Endothelial cell of hepatic sinusoid (primary cell): ENCODE data around the gene TAS2R3.
"Not testable (repeated sequence)": the region's sequence is repeated elsewhere in the genome, so short reads cannot be mapped to it uniquely, and the experiment has no call there.

Experiments used
- in situ Hi-C: cut with HindIII; loops from 2 replicates; pipeline ENCODE4 v1.10.0; 2017; ENCODE audit warnings: low sequenced_read_pairs

The TAS2R3 gene, protein sequence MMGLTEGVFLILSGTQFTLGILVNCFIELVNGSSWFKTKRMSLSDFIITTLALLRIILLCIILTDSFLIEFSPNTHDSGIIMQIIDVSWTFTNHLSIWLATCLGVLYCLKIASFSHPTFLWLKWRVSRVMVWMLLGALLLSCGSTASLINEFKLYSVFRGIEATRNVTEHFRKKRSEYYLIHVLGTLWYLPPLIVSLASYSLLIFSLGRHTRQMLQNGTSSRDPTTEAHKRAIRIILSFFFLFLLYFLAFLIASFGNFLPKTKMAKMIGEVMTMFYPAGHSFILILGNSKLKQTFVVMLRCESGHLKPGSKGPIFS

DNA sequence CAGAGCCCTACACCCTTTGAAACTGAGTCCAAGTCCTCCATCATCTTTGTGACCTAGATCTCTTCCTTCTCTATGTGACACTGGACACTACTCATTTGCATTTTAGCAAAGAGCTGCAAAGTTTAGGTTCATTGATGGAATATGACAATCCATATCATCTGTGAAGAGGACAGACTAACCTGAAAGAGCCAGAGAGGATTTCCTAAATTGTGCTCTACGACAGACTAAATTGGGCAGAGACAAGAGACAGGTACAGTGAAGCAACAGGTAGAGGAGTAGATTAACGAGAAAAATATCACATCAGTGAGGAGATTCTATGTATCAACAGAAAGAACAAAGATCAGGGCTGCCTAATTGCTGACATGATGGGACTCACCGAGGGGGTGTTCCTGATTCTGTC is at the start of gene TAS2R3:
TSS of gene TAS2R3 (plus strand) at position 301 of the 400 bp plus-strand sequence. CDS start at position 363, 62 bp downstream.
- in situ Hi-C loops = no loop called here

DNA sequence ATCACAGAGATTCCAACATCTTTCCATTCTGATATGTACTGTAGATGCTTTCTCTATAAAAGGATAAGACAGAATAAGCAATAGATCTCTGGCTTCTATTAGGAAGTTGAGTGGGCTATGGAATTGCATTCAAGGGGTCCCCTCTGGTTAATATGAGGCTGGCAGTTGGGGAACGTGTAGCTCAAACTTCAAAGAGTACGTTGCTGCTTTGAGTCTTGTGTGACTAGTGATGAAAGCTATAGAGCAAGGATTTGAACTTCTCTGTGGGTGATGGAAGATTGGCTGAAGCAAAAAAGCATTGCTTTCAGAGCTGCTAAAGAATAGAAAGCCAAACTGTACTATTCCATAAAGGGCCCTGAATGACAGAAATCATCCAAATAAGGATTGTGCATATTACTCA is 49.3 kb upstream of the TAS2R3 start:
- in situ Hi-C loops = no loop called here

DNA sequence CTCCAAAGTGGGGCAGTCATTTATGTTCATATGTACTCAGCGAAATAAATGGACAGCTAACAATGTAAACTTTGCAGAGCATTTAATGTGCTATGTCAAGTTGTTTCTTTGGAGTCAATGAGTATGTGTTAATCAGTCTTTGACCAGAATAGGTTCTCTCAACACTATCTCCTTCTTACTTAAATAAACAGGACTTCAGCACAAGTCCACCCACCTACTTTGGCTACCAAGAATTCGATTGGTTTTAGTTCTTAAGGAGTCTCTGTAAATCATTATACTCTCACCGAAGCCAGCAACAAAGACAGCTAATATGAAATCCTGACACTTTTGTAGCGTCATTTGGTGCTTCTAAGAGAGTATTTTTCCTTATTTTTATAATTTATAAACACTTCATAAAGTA is 48.9 kb upstream of the TAS2R3 start:
- in situ Hi-C loops = no loop called here

DNA sequence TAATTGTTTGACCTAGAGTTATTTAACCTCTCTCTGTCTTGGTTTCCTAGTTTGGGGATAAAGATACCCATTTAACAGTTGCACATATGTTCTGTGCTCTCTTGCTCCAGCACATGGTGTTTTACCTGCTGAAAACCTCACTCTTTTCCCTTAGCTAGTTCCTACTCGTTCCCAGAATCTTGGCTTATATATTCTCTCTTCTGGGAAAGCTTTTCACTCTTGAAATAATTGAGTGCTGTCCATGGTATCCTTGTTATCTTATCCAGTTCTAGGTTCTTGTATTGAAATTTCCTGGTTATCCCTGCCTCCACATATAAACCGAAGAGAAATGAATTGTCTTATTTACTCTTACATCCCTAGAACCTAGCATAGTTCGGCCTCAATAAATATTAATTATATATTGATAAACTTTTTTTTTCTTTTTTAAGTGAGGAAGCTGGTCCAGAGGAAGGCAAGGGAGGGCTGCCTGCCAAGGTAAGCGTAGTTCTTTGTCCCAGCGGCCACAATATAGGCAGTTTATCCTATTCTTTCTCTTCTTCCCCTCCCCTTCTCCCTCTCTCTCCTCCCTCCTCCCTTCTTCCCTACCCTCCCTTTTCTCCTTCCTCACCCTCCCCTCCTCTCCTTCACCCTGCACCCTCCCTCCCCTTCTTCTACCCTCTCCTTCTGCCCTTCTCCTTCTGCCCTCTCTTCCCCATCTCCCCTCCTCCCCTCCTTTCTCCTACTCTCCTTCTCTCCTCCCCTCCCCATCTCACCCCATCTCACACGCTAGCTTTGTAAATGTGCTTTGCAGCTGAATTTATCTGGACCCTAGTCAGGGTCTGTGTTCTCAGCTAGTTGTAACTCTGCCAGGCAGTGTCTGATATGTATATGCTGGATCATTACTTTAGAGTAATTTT is 47.9 kb upstream of the TAS2R3 start:
- in situ Hi-C loops = no loop called here

DNA sequence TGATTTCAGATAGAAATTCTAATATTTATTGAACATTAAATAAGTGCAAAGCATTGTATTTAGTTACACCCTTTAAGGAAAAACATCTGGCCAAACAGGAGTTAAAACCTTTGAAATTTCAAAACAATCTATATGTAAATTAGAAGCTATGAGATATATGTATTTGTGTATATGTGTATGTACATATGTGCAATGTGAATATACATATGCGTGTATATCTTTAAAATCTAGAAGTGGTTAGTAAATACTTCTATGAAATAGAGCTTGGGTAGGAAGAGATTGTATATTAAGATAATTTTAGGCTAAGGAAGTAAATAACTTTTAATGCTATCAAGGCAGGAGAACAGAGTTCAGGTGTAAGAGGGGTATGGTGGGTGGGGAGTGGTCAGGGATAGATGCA is 46.4 kb upstream of the TAS2R3 start:
- in situ Hi-C loops = no loop called here

DNA sequence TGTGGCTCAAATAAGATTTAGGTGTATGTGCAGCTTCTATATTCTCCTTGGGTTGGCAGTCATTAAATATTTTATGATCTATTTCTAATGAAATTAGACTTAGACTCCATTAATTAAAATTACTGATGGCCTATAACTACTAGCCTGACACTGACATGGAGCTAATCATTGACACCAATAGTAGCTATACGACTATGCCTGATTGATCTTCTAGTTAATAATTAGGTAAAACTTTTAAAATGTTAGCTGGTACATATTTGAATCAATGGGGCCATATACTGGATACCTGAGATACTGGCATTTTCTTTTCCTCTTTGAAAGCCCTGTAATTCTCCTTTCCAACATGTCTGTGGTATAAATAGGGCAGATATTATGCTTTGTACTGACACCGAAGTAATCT is 41.4 kb upstream of the TAS2R3 start:
- in situ Hi-C loops = no loop called here

DNA sequence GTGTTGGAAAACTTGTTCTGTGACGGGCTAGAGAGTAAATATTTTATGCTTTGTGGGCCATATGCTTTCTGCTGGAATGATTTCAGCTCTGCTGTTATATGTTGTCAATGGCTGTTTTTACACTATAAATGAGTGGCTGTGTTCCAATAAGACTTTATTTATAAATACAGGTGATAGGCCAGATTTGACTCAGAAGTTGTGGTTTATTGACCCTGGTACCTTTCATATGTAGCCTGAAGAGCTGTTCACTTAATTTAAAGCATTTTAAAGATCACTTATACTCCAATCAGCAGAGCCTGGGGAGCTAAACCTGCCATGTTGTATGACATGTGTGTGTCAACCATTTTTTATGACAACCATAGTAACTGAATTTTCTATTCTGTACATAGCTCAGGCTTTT is 34.9 kb upstream of the TAS2R3 start:
- in situ Hi-C loops = loop anchor here (5.0 kb wide), 1 partner anchor 52 kb away; no protein-coding TSS in a partner anchor

DNA sequence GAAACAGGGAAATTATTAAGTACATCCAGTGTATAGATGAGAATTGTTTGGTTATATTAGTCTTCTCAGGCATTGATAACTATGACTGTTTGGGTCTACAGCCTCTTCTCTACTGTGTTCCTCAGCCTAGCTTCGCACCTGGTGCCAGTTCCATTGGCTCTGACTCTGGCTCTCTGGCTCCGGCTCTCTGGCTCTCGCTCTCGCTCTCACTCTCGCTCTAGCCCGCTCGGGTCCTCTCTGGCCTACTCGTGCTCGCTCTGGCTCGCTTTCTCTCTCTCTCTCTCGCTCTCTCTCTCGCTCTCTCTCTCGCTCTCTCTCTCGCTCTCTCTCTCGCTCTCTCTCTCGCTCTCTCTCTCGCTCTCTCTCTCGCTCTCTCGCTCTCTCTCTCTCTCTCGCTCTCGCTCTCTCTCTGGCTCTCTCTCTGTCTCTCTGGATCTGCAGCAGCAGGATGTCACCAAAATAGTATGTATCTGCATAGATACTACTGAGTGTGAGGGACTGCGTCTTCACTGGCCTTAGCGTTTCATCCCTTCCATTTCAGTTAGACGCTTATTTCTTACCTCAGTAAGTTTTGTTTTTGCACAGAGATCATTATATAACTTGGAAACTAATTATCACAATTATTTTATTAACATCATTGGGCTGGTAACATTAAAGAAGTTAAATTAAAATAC is 32.3 kb upstream of the TAS2R3 start:
- in situ Hi-C loops = no loop called here

DNA sequence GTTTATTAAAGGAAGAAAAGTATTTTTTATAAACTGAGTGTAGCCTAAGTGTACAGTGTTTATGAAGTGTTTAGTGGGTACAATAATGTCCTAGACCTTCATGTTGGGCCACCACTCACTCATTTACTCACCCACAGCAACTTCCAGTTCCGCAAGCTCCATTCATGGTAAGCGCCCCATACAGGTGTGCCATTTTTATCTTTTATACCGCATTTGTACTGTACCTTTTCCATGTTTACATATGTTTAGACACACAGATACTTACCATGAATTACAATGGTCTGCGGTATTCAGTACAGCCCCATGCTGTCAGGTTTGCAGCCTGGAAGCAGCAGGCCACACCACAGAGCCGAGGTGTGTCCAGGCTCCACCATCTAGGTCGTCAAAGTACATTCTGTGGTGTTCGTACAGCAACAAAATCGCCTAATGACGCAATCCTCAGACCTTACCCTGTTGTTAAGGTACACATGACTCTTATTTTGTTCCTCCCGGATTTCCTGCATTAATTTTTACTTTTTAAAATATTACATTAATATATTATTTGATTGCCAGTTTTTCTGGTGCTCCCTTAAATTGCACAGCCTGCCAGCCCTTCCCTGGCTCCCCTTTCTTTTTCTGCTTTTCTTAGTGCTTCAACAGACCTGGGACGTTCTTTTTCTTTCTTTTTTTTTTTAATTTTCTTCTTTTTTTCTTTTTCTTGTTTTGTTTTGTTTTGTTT is 26.6 kb upstream of the TAS2R3 start:
- in situ Hi-C loops = no loop called here

DNA sequence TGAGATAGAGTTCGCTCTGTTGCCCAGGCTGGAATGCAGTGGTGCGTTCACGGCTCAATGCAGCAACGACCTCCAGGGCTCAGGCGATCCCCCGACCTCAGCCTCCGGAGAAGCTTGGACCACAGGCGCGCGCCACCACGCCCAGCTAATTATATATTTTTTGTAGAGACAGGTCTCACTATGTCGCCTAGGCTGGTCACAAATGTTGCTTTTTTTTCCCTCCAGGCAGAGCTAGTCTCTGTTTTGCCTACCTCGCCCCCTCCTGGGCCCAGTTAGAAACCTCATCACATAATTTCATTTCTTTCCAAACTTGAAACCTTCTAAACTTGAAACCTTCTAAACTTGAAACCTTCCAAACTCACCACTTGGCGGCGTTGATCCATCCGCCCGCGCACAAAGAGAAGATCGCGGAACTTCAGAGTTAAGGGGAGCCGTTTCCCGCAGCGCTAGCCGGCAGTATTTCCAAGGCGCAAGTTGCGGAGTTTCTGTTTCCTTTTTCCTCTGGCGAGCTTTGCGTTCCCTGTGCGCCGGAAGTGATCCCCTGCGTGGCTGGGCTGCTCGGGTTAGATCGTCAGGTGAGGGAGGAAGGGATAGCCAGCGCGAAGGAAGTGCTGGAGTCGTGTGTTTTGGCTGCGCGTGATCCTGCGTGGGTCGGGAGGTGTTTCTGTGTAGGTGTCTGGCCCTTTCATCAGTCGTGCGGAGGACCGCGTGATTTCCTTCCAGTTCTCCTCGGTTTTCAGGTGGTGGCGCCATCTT is 25.9 kb upstream of the TAS2R3 start, which contains the start of gene SSBP1:
TSS of gene SSBP1 (plus strand) at position 523 of the 756 bp plus-strand sequence. CDS start 809 bp downstream, outside the sequence.
- in situ Hi-C loops = no loop called here

DNA sequence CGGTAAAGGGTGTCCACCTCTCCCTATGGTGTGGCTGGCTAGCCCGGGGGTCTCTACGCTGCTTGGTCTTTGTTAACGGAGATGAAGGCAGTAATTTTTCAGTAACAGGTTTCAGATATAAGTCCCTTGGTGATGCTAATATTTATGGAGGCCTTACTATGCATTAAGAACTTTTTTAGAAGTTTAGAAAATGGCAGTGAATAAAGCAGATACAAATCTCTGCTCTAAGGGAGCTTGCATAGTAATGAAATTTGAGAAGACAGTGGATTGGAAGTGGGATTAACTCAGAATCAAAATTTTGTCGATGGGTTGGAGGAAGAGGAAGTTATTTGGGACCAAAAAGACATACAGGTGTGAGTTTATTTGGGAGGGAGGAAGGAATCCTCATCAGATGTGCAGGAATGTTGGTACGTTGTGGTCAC is 25.3 kb upstream of the TAS2R3 start:
- in situ Hi-C loops = no loop called here

DNA sequence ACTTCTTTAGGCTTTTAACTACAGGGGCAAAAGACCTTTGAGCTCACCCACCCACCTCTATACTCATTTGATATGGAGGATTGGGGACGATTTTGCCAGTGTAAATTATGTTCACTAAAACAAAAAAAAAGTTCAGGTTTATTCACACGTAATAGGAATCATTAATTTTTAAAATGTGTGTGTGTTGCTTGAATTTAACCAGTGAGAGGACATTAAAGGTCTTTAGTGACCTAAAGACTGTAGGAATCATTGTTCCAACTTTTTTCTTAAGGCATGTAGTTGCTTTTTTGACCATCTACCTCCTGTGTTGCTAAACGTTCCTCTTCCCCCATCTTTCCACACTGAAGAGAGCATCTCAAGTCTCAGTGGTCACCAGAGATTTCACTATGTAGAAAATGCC is 24.6 kb upstream of the TAS2R3 start:
- in situ Hi-C loops = no loop called here

DNA sequence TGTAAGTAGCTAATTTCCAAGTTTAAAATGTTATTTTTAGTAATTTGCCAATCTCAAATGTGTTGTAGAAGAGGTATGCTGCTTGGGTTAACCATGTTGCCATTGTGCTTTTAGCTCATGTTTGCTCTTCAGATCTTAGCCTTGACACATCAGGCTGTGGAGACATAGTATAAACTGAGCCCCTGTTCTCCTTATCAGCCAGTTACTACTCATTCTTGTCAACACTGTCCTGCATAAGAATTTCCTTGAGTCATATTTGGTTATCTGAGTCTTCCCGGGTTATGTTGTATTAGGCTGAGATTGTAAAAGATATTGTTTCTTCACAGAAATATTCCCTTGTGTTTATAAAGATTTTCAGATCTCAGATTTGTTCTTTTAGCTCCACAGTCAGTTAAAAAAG is 21.7 kb upstream of the TAS2R3 start:
- in situ Hi-C loops = no loop called here

DNA sequence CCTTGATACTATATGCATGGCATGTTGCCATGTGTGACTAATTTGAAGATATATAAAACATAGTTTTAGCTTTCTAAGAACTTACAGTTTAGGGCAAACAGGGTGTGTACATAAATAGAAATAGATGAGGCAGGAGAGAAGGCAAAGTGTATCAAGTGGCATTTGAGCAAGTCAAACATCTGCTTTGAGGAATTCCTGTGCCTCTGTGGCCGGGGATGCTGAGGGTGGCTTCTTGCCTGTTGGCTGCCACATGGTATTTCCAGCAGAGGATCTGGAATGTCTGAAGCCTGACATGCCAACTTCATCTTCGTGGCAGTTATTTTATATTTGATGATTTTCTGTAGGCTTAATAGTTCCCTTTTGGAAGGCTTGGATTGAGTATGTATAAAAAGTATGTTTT is 19.8 kb upstream of the TAS2R3 start:
- in situ Hi-C loops = no loop called here

DNA sequence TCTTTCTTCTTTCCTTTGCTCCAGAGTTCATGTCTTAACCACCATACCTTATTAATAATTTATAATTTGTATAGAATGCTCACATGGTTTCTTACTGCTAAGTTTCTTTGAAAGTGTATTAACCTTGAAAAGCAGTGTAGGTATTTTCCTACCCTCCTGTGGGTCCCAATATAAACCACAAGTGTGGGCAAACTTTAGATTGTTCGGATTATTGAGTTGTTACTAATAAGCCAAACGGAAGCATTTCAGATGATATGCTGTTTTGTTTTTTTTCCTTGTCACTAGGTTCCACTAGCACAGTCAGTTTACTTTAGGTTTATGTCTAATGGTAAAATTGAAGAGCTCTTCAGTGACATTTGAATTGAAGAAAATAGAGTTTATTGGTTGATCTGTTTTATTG is 15.5 kb upstream of the TAS2R3 start:
- in situ Hi-C loops = no loop called here

DNA sequence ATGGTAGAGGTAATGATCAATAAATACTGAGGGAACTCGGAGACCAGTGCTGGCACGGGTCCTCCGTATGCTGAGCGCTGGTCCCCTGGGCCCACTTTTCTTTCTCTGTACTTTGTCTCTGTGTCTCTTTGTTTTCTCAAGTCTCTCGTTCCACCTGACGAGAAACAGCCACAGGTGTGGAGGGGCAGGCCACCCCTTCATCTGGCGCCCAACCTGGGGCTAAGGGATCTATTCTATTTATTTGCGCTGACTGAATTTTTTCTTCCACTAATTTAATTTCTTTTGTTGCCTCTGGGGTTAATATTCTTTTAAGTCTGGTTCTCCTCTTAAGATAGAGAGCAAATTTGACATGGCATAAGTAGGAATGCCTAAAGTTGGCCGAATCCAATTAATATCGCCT is 12.0 kb upstream of the TAS2R3 start:
- in situ Hi-C loops = not testable (repeated sequence)

DNA sequence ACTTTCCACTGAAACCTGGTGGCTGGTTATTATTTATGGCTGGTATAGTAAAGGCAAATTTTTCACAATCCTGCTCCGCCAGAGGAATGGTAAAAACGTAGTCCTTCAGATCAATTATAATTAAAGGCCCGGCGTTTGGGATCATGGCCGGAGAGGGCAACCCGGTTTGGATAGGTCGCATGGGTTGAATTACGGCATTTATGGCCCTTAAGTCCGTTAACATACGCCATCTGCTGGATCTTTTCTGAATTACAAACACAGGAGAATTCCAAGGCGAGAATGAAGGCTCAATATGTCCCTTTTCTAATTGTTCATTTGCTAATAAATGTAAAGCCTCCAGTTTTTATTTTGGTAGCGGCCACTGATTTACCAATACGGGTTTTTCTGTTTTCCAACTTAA is 11.3 kb upstream of the TAS2R3 start:
- in situ Hi-C loops = no loop called here

DNA sequence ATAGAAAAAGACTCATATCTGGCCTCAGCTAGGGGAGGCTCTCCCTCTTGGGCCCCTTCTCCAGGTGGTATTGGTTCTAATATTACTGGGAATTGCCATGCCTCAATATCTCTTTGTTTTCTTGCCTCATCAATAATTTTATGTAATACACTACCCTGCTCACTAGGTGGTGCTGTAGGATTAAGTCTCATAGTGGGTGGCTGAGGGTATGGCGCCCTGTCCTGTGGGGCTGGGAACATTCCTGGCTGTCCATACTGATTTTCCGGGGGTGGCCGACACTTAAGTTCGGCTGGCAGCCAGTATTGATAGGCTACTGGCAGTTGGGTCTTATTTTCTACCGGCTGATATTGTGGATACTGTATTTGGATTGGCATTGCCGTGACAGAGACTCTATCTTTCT is 9.0 kb upstream of the TAS2R3 start:
- in situ Hi-C loops = no loop called here

DNA sequence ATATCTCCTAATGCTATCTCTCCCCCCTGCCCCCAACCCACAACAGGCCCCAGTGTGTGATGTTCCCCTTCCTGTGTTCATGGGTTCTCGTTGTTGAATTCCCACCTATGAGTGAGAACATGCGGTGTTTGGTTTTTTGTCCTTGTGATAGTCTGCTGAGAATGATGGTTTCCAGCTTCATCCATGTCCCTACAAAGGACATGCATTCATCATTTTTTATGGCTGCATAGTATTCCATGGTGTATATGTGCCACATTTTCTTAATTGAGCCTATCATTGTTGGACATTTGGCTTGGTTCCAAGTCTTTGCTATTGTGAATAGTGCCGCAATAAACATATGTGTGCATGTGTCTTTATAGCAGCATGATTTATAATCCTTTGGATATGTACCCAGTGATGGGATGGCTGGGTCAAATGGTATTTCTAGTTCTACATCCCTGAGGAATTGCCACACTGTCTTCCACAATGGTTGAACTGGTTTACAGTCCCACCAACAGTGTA is 6.2 kb downstream of the TAS2R3 start:
- in situ Hi-C loops = not testable (repeated sequence)

DNA sequence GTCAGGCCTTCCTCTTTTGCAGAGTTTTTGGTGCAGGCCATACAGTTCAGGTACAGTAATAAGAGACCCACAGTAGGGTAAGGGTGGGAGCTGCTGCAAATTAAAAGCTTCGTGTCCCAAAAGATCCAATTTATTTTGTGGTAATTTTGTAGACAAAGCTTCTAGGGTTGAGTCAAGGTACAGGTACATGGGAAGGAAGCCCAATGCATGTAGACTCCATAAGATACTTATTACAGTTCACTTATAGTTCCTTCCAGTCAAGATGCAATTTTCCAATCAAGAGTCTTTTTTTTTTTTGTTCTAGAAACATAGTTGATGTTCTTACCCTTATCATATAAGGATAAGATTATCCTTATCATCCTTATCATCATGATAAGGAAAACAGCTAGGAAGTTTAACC is 12.5 kb downstream of the TAS2R3 start, which contains the start of gene TAS2R4:
TSS of gene TAS2R4 (plus strand) at position 301 of the 400 bp plus-strand sequence. CDS start 1,815 bp downstream, outside the sequence.
- in situ Hi-C loops = no loop called here
